ENCODE results near the gene COX19. TPM values are rescaled to one million over a fixed set of nuclear protein-coding genes. Genes with fewer than 3 reads are reported as not detected.

Gene COX19
- total and polyA plus RNA-seq, 2 donors (not counting 1 experiment from before 2014, with no cell fraction given), result 14.7 to 38.3 TPM

- Mint-ChIP-seq H3K27me3 (no peaks in the 10 kb centered on the region), H3K27ac (no peak overlapping the region), H3K4me3 (no peak overlapping the region), H3K4me1 (peaks cover 10% of the 10 kb centered on the region), H3K9me3 (ENCODE audit: insufficient read depth) (no peaks in the 10 kb centered on the region)
- intact Hi-C loops (cut with micrococcal nuclease), result loop anchor here (10.0 kb wide), 1 partner anchor 148 kb away; no protein-coding TSS in a partner anchor
- Histone ChIP-seq H3K36me3 (replicated peaks in 1 of 2; ENCODE audit: control extremely low read depth in 1 of 2, control insufficient read depth in 1 of 2, extremely low read depth in 1 of 2, insufficient read depth in 2 of 2, low read length in 1 of 2) (no peaks in the 10 kb centered on the region), H3K4me3 (ENCODE audit: control extremely low read depth in 1 of 5, extremely low read depth in 1 of 5, insufficient read depth in 1 of 5, low read depth in 2 of 5, low read length in 4 of 5) (no peak overlapping the region), H3K9me3 (ENCODE audit: control extremely low read depth in 1 of 3, control insufficient read depth in 2 of 3, insufficient read depth in 1 of 3, low read length in 2 of 3) (peaks cover 0 to 4% (median 0%) of the 10 kb centered on the region in 3 donors), H3K27me3 (replicated peaks in 1 of 4; ENCODE audit: control extremely low read depth in 1 of 4, control insufficient read depth in 3 of 4, insufficient read depth in 4 of 4, low read length in 3 of 4) (no peaks in the 10 kb centered on the region), H3K79me2 (ENCODE audit: control insufficient read depth, insufficient read depth, low read length) (no peaks in the 10 kb centered on the region), H2AFZ (ENCODE audit: insufficient read depth, low read depth, low read length, poor library complexity, severe bottlenecking) (no peak overlapping the region), H3K4me2 (replicated peaks; ENCODE audit: low read depth, low read length, poor library complexity, severe bottlenecking) (no peak overlapping the region), H4K20me1 (ENCODE audit: control insufficient read depth, insufficient read depth, low read length, poor library complexity, severe bottlenecking) (no peaks in the 10 kb centered on the region), H3K4me1 (ENCODE audit: control insufficient read depth in 2 of 2, insufficient read depth in 2 of 2, low read length in 2 of 2) (peaks cover 0 to 8% of the 10 kb centered on the region in 2 donors), H3K9ac (ENCODE audit: low read length) (no peak overlapping the region), H3K27ac (ENCODE audit: low read length in 2 of 2) (no peak overlapping the region)
- ChIA-PET CTCF (no interaction called here), POLR2A (no interaction called here)
- DNase-seq, result no peak
- no peak for TF ChIP-seq CTCF (IDR thresholded peaks at IDR 0.05)
- TF ChIP-seq EZH2 (IDR thresholded peaks at IDR 0.05; ENCODE audit: borderline replicate concordance, insufficient read depth, low read depth, low read length, poor library complexity, severe bottlenecking), result no peak
- no peak for ATAC-seq (ENCODE audit: low read depth)
- WGBS (ENCODE audit: insufficient coverage), result 94% methylated on average over 12 of the region's 17 CpGs
Observed at GRCh38 chr7:916291-916941, 58.9 kb downstream of the COX19 start.

Small RNA genes lying within 50 kb of the gene (small RNA-seq; reads per million reads assigned to genes)
- gene MIR339 (ENCODE audit: insufficient read length, low read depth, low replicate concordance), result 18.0 reads per million, percentile 89 among the genes with 10 or more reads in this experiment

Other genes with a start within 250 kb of the COX19 start
- 21.4 and 25.8 TPM in 2 replicates for gene DNAAF5, start 248.8 kb downstream of the COX19 start, total RNA-seq
- gene DNAAF5, start 248.8 kb downstream of the COX19 start, polyA plus RNA-seq, result 13.1 and 18.0 TPM in 2 replicates
- gene PRKAR1B, start 248.3 kb downstream of the COX19 start, total RNA-seq, result 8.0 and 8.6 TPM in 2 replicates
- 4.5 and 4.9 TPM in 2 replicates for gene PRKAR1B, start 248.3 kb downstream of the COX19 start, polyA plus RNA-seq
- 187 and 198 TPM in 2 replicates for gene SUN1, start 143.1 kb downstream of the COX19 start, total RNA-seq
- gene SUN1, start 143.1 kb downstream of the COX19 start, polyA plus RNA-seq, result 254 and 366 TPM in 2 replicates
- gene GET4, start 99.0 kb downstream of the COX19 start, total RNA-seq, result 62.8 and 65.5 TPM in 2 replicates
- 53.5 and 70.8 TPM in 2 replicates for gene GET4, start 99.0 kb downstream of the COX19 start, polyA plus RNA-seq
- gene ADAP1, start 20.9 kb downstream of the COX19 start, total RNA-seq, result 12.9 and 15.6 TPM in 2 replicates
- 9.1 and 10.8 TPM in 2 replicates for gene ADAP1, start 20.9 kb downstream of the COX19 start, polyA plus RNA-seq
- not detected in 2 replicates for gene CYP2W1, start 7.6 kb upstream of the COX19 start, total RNA-seq
- gene CYP2W1, start 7.6 kb upstream of the COX19 start, polyA plus RNA-seq, result not detected in 2 replicates
- 44.6 and 45.4 TPM in 2 replicates for gene GPR146, start 69.0 kb upstream of the COX19 start, total RNA-seq
- gene GPR146, start 69.0 kb upstream of the COX19 start, polyA plus RNA-seq, result 4.2 and 16.7 TPM in 2 replicates
- gene GPER1, start 112.6 kb upstream of the COX19 start, total RNA-seq, result 20.7 and 21.3 TPM in 2 replicates
- 2.7 and 3.2 TPM in 2 replicates for gene GPER1, start 112.6 kb upstream of the COX19 start, polyA plus RNA-seq
- gene ZFAND2A, start 184.6 kb upstream of the COX19 start, total RNA-seq, result 26.7 and 27.3 TPM in 2 replicates
- 113 and 190 TPM in 2 replicates for gene ZFAND2A, start 184.6 kb upstream of the COX19 start, polyA plus RNA-seq

All from B cell (primary cell).